ENCODE measurements around the gene NPB.

- TF ChIP-seq POLR2A (IDR thresholded peaks at IDR 0.05) = no peak
- no peak for TF ChIP-seq CTCF (IDR thresholded peaks at IDR 0.05)
These were observed 37.2 kb downstream of the NPB start for GRCh38 chr17:81939218-81939617.

All from adrenal gland (tissue), 5 donors.